Peyer's patch (tissue), 4 donors: Measurements from ENCODE around the gene MATN3. TPM values are rescaled to one million over a fixed set of nuclear protein-coding genes. Genes with fewer than 3 reads are reported as not detected.

Source experiments
- DNase-seq, 3 donors: peaks; one replicate each; pipeline ENCODE4 v3.0.0-alpha.2; 2017 to 2019
- H3K27ac ChIP-seq, 4 donors: fragments of 200-600 bp; sonication (generic); one replicate each; pipeline ENCODE4 v1.5.1; 2016 to 2019
- H3K27me3 ChIP-seq, 2 donors: fragments of 200-600 bp; sonication (generic); one replicate each; pipeline ENCODE4 v1.5.1; 2019
- H3K36me3 ChIP-seq, 3 donors: fragments of 200-600 bp; sonication (generic); one replicate each; pipeline ENCODE4 v1.5.1; 2016 to 2019
- H3K4me1 ChIP-seq, 4 donors: fragments of 200-600 bp; sonication (generic); one replicate each; pipeline ENCODE4 v1.5.1; 2016 to 2019
- H3K4me3 ChIP-seq, 4 donors: fragments of 200-600 bp; sonication (generic); 1 replicate in 3 of 4; 2 replicates in 1 of 4; pipeline ENCODE4 v1.5.1; 2016 to 2019; ENCODE audit warnings: mild to moderate bottlenecking in 1 of 4
- H3K9me3 ChIP-seq, 4 donors: fragments of 200-600 bp; sonication (generic); one replicate each; pipeline ENCODE4 v1.5.1; 2016 to 2019; ENCODE audit warnings: mild to moderate bottlenecking in 1 of 4
- CTCF ChIP-seq, 6 experiments: fragments of 450-650 bp in 4 of 6; fragments of 200-600 bp in 2 of 6; sonication (generic) in 1 of 6; IDR thresholded peaks; one replicate each; pipeline ENCODE4 v1.5.1; 2017 to 2019; ENCODE audit warnings: antibody characterized with exemption in 6 of 6, mild to moderate bottlenecking in 3 of 6, moderate library complexity in 1 of 6
- POLR2A ChIP-seq, 2 donors: fragments of 450-650 bp; IDR thresholded peaks; one replicate each; pipeline ENCODE4 v1.5.1; 2017; ENCODE audit warnings: antibody characterized with exemption in 2 of 2, mild to moderate bottlenecking in 2 of 2, moderate library complexity in 2 of 2
- total RNA-seq, 4 donors: library from RNA; depleted of rRNA; stranded (reverse); fragments of >200 nt; gene quantifications; one replicate each; pipeline ENCODE4 v1.1.0, GENCODE V29; 2016

The MATN3 gene
- total RNA-seq, 4 donors from 2014 or later: 0.40 TPM; not detected in 3

- Histone ChIP-seq H3K9me3 (no peaks in the 10 kb centered on the region), H3K27me3 (peaks cover 0 to 5% of the 10 kb centered on the region in 2 donors), H3K27ac (no peak overlapping the region), H3K4me3 (no peak overlapping the region), H3K36me3 (no peaks in the 10 kb centered on the region), H3K4me1 (peaks cover 0 to 13% (median 11%) of the 10 kb centered on the region in 4 donors)
- no peak for DNase-seq
- TF ChIP-seq POLR2A (IDR thresholded peaks at IDR 0.05) (no peak), CTCF (IDR thresholded peaks at IDR 0.05) (no peak)
Measured at GRCh38 chr2:20008703-20009102, 3.8 kb downstream of the MATN3 start.

GRCh38 chr2:20005891-20006470 lies 6.5 kb downstream of the MATN3 start:
- H3K36me3 ChIP-seq: no peaks in the 10 kb centered on the region
- no peaks in the 10 kb centered on the region for H3K4me1 ChIP-seq
- no peak overlapping the region for H3K27ac ChIP-seq
- no peaks in the 10 kb centered on the region for H3K27me3 ChIP-seq
- TF ChIP-seq POLR2A (IDR thresholded peaks at IDR 0.05) (no peak), CTCF (IDR thresholded peaks at IDR 0.05) (no peak)
- DNase-seq: no peak
- H3K9me3 ChIP-seq: no peaks in the 10 kb centered on the region
- no peak overlapping the region for H3K4me3 ChIP-seq

- DNase-seq: no peak
- Histone ChIP-seq H3K4me3 (no peak overlapping the region), H3K36me3 (no peaks in the 10 kb centered on the region), H3K27ac (no peak overlapping the region), H3K27me3 (no peaks in the 10 kb centered on the region), H3K9me3 (no peaks in the 10 kb centered on the region), H3K4me1 (no peaks in the 10 kb centered on the region)
- no peak for TF ChIP-seq POLR2A (IDR thresholded peaks at IDR 0.05)
- TF ChIP-seq CTCF (IDR thresholded peaks at IDR 0.05): no peak
Measured at GRCh38 chr2:20005067-20005627, 7.3 kb downstream of the MATN3 start.

- H3K4me3 ChIP-seq: no peak overlapping the region
- no peak for DNase-seq
- H3K9me3 ChIP-seq: no peaks in the 10 kb centered on the region
- H3K36me3 ChIP-seq: no peaks in the 10 kb centered on the region
- no peak overlapping the region for H3K27ac ChIP-seq
- H3K4me1 ChIP-seq: no peaks in the 10 kb centered on the region
- no peak for TF ChIP-seq CTCF (IDR thresholded peaks at IDR 0.05)
- TF ChIP-seq POLR2A (IDR thresholded peaks at IDR 0.05): no peak
- no peaks in the 10 kb centered on the region for H3K27me3 ChIP-seq
Measured at GRCh38 chr2:20001361-20001863, 11.1 kb downstream of the MATN3 start.

GRCh38 chr2:19993731-19994130 lies 18.7 kb downstream of the MATN3 start:
- Histone ChIP-seq H3K27me3 (no peaks in the 10 kb centered on the region), H3K36me3 (no peaks in the 10 kb centered on the region), H3K4me1 (peaks cover 0 to 11% (median 3%) of the 10 kb centered on the region in 4 donors), H3K4me3 (no peak overlapping the region), H3K27ac (no peak overlapping the region), H3K9me3 (no peaks in the 10 kb centered on the region)
- TF ChIP-seq CTCF (IDR thresholded peaks at IDR 0.05) (no peak), POLR2A (IDR thresholded peaks at IDR 0.05) (no peak)
- no peak for DNase-seq
